SH-SY5Y (cell line): ENCODE data around the gene PRRX2.

Source experiments
- GATA2 ChIP-seq: IDR thresholded peaks from 2 replicates; pipeline ENCODE4 v1.6.1; 2011; ENCODE audit warnings: mild to moderate bottlenecking, low read depth, low read length
- GATA3 ChIP-seq: IDR thresholded peaks from 2 replicates; pipeline ENCODE4 v1.6.1; 2011; ENCODE audit warnings: low read depth, mild to moderate bottlenecking, low read length, moderate library complexity

DNA sequence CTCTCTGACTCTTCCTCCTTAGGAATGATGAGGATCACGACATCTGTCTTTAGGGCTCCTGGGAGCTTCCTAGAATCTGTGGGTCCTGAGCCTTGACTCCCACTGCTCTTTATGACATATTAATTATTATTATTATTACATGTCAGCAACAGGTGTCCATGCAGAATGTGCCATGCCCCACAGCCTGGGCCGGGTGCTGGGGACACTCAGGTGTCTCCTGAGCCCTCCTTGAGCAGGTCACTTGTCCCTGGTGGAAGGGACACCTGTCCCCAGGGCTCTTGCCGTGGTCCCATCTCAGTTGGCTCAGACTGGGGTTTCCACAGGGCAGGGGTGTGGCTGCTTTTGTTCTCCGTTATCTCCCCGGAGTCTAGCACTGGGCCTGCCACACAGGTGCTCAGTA is 53.2 kb downstream of the PRRX2 start:
- TF ChIP-seq GATA2 (no peak), GATA3 (no peak)
